C4-2B (cell line): Measurements from ENCODE around the gene MDFI.

Experiments
- CTCF ChIP-seq: fragments of 450-650 bp; conservative IDR thresholded peaks from 2 replicates; pipeline ENCODE4 v1.5.1; 2017; ENCODE audit warnings: mild to moderate bottlenecking
- ZFX ChIP-seq: fragments of 450-650 bp; IDR thresholded peaks from 2 replicates; pipeline ENCODE4 v1.6.1; 2017

GRCh38 chr6:41683523-41684310, 45.4 kb downstream of the MDFI start:
- peak; percentile 94 for TF ChIP-seq CTCF
- no peak for TF ChIP-seq ZFX
